HG02870 (cell line): ENCODE measurements around the gene TNRC6B.

Source experiments
- ATAC-seq: cut with Tn5 transposase; IDR thresholded peaks from one replicate; pipeline ENCODE4 v1.9.1; 2021; ENCODE audit warnings: mild to moderate bottlenecking, moderate library complexity; ENCODE audit not compliant: unreplicated experiment

The TNRC6B gene

DNA sequence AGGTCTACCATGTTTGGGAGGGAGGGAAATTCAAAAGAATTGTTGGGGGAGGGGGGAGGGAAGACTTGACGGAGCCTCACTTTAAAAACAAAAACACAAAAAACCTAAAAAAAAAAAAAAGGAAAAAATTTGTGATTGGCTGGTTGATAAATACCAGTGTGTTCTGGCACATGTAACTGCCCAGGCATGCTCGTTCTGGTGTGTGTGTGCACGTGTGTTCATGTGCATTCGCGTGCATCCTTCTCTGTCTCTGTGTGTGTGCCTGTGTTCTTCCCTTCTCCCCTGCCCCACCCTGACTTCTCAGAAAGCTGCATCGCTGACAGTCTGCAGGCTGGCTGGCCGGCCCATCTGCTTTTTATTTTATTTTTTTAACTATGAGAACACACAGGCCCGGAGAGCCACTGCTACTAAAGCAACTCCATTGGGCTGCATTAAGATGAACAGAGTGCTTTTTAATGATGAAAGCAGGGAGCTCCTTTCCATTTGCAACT lies 146.0 kb downstream of the TNRC6B start:
- ATAC-seq = no peak

DNA sequence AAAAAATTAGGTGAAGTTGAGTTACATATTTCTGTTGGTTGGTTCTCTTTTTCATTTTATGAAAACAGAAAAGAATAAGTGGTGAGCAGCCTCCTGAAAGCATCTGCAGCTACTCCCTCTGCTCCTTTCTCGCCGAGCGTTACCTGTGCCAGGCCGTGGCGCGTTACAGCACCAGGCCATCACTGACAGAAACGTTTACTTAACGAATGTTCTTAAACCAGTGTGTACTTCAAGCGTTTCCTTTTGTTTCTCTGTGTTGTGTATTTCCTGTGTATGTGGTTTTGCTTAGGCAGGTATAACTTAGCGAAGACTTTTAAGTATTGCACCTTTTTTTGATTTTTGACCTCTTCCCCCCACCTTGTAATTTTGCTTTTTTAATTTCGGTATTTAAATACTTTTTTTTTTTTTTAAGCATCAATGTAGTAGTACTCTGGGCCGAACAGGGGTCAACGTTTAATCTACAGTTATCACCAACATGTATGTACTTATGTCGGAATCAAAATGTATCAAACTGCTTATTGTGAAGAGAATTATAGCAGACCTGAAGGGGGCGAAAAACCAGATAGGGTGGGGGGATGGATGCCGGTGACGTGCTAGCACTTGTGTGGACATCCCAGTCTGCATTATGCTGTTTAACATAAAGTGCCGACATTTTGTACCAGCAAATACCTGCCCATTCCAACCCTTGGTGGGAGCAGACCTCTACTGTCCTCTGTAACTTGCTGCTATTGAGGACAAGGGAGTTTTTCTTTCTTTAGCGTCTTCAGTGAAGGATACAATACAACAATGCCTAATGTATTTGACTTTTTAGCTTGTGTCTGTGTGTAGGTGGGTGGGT lies 147.0 kb downstream of the TNRC6B start:
- no peak for ATAC-seq

DNA sequence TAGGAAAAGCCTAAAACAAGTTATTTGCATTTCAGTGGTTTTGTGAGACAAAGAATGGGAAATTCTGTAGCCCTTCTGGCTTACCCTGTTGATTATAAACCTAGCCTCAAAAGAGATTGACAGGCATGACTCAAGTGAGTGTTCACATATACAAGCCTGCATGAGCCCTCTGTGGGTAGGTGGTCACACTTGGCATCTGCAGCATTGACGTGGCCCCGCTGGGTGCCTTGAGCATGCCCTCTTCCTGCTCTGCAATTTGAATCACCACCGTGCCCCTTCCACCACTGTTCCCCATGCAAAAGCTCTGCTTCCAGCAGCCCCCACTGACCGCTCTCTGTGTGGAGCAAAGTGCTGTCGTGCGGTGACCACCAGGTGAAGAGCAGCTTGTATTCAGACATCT lies 147.6 kb downstream of the TNRC6B start:
- no peak for ATAC-seq

DNA sequence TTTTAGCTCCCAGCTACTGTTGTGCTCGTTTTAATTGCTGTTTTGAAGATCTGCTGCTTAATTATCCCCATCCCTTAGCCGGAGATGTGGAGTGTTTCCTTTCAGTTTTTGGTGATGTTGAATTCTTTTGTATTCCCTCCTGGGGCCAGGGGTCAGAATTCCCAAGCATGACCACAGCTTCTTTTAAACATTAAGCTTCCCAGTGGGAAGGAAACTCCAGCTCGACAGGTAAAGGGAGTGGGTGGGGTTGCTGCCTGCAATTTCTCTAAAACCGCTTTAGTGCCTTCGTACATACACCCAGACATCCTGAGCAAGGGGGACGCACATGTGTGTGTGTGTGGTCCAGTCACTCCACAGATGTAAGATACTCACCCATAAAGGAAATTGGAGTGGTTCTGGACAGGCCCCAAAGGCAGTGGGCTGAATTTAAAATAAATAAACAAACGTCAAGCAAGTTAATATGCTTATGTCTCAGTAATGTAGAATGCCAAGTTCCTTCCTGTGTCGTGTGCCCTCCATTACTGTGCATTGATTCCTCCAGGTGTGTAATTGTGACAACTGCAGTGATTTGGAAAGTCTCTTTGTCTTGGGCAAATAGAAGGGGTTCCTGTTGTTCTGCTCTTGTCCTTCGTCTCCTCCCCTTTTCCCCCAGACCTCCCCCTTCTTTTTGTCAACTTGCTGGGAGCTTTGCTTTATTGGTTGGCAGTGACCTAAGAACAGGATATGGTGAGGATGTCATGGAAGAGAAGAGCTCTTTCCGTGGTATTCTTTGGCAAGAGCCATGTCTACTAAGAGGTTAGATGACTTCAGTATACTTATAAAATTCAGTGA lies 149.4 kb downstream of the TNRC6B start:
- no peak for ATAC-seq

DNA sequence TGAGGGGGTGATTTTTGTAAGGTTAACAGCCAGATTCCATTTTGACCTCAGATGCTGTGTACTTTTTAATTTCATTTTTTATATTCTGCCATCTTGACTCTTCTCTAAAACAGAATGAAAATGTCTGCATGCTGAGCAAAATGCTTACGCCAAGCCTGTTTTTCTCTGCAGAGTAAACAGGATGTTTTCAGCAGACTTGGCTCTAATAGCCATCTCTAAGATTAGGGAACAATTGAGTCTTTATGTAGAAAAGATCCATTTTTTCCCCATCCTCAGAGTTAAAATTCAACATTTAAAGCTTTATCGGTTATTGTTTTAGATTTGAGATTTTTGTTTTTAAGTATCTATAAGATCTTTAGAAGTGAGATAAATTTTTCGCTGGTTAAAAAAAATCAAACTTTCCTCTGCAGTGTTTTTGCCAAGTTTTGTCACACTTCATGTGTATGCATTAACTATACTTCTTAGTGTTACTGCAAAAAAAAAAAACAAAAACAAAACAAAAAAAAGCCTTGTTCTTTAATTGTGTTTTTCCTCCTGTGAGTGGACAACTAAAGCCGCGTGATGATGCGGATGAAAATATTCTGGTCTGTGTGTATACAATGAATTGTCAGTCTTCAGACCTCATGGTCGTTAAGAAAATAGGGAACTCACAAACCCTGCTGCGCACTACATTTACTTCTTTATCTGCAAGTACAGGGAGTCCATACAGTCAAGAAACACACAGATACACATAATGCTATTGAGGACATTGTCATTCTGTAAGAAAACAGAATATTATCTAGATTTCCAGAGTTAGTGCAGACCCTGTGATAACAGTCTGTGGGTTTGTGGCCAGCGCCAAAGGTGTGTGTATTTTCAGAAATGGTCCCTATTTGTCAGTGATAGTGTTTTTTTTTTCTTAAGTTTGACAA lies 151.1 kb downstream of the TNRC6B start:
- no peak for ATAC-seq

DNA sequence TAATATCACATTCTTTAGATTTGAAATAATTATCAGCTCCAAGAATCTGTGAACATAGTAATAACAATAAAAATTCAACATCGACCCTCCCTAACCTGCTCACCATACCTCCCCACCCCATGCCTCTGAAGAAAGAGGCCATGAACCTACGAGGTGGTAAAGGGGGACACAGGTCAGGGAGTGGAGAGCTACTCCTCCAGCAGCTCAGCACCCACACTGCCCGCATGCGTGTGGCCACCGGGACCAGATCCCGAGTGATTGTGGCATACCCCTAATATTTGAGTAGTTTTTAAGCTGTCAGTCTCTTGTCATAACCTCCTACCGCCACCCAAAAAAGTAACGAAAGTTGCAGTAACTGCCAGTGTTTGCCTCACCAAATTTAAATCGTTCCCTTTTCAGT lies 151.7 kb downstream of the TNRC6B start:
- ATAC-seq = no peak

DNA sequence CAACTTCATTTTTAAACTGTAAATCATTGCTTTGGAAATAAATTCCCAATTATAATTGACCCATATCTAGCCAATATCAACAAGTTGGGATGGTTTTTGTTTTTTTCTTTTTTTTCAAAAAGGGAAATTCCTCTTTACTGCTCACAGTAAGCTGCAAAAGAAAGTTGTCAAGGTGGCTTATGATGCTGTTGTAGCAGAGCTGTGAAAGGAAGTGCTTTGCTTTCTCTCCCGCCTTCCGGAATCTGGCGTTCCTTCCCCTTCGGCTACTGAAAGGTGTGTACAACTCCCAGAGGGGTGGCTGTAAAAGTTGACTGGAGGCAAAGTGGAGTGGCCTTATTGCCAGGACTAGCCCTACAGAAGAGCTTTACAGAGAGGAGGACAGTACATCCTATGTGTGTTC lies 152.4 kb downstream of the TNRC6B start:
- no peak for ATAC-seq

DNA sequence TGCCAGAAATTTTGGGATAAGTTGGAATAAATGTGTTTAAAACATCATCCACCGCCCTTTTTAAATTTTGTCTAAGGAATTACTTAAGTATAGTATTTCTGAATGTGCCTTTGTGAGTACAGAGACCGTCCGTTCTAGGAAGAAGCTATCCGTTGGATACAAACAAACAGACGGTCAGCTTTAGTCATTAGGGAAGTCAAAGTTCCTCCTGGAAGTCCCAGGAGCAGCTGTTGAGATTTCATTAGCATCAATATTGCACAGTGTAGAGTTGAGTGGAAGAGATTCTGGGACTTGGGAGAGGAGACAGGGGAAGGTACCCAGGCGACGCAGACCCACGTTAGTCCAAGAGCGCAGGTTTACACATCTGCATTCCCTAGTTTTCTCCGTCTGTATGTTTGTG lies 152.9 kb downstream of the TNRC6B start:
- no peak for ATAC-seq

DNA sequence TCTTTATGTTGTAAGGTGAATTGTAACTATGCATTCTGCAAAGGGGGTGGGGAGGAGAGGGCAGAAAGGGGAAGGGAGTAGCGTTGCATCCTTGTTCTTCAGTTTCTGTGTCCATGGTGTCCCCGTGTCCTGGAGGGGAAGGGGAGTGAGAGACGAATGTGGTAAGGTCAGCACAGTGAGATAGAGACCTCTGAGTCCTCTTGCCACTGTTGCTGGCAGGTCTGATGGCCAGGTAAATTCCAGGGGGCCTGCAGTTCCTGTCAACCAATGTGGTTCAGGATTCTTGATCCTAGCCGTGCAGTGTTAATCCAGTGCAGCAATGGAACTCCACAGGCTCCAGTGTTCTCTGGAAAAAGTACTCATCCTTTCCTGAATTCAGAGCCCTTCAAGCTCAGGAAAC lies 154.0 kb downstream of the TNRC6B start:
- no peak for ATAC-seq

DNA sequence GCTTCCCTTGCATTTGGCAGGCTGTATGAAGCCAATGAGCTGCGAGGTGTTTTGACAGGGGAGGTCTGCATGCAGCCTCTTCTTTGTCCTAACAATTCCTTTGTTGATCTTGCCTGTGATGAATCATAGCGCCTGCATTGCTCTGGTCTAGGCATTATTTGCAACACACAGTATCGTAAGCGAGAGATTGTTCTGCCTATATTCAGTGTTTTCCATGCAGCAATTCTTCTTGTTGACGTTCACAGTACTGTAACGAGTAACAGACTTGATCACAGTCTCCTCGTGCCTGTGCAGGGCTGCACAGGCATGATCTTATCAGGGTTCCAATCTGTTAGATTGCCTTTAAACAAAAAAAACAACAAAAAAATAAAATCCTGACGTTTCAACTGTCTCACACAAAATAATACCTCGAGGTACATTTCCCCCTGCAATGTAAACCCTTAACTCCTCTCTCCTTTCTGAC lies 154.6 kb downstream of the TNRC6B start:
- no peak for ATAC-seq

DNA sequence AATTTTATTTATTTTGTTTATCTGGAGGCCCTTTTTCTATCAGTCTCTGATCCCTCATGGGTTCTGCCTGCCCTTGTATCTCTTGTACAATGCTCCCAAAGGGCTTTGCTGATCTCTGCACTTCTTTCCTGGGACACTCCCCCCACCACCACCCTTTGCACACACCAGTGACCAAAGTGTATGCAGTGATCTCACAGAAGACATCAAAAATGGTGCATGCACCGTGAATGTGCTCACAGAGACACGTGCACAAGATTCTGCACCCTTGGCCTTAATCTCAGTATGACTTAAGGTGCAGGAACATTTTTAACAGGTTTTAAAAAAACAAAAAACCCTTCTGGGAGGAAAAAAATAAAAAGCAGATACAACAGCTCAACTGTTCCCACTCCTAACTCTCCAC lies 156.3 kb downstream of the TNRC6B start:
- ATAC-seq = no peak

DNA sequence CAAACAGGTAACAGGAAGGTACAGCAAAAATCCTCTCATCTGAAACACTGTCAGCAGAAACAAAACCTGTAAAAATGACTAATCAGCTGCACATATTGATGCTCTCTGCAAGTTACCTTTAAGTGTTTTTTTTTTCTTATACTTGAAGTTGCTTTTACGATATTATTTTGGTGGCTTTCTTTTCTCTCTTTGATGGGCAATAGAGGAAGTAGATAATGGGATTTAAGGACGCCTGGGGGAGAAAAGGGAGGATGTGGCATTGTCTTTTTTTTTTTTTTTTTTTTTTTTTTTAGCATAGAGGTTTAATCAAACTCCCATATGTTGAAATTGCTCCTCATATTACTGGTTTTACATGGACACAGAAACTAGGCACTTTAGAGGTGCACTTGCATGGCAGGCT lies 157.2 kb downstream of the TNRC6B start:
- no peak for ATAC-seq

DNA sequence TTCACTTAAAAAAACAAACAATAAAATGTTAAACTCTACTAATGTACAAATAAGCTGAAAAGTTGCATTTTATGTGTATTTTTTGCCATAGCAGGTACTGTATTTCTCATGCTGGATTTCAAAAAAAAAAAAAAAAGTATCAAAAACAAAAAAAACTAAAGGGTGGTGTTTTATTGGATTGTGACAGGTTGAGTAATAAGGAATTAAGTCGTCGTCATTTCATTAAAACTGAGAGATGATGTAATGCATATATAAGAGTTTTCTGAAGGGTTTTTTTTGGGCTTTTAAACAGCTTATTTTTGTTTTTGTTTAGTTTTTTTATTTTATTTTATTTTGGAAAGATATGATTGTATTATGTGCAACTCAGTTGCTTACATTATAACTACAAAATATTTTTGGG lies 157.6 kb downstream of the TNRC6B start:
- no peak for ATAC-seq

DNA sequence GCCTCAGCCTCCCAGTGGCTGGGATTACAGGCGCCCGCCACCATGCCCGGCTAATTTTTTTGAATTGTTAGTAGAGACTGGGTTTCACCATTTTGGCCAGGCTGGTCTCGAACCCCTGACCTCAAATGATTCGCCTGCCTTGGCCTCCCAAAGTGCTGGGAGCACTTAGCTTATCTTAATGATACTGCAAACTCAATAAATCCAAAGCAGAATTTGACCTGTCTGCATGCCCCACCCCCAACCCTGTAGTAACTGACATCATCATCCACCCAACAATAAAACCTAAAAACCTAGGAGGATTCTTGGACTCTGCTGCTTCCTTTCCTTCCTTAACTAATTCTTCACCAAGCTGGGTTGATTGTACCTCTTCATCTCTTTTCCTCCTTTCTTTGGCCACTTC lies 162.3 kb downstream of the TNRC6B start:
- ATAC-seq = no peak

DNA sequence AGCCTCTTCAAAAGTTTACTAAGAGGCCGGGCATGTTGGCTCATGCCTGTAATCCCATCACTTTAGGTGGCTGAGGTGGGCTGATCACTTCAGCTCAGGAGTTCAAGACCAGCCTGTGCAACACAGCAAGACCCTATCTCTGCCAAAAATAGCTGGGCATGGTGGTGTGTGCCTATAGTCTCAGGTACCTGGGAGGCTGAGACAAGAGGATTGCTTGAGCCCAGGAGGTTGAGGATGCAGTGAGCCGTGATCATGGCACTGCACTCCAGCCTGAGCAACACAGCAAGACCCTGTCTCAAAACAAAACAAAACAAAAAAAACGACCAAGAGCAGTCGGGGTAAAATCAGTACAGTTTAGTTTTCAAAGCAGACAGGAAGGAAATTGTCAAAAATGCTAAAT lies 163.9 kb downstream of the TNRC6B start:
- no peak for ATAC-seq

DNA sequence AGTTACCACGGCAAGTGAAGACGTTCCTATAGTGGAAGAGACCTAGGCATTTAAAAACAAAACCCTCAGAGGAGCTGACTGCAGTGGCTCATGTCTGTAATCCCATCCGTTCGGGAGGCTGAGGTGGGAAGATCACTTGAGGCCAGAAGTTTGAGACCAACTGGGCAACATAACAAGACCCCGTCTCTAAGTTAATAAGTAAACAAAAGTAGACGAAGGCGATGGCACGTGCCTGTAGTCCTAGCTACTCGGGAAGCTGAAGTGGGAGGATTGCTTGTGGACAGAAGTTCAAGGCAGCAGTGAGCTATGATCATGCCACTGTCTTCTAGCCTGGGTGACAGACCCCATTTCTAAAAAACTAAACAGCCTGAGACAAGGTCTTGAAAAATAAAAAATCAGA lies 164.8 kb downstream of the TNRC6B start:
- ATAC-seq = no peak

DNA sequence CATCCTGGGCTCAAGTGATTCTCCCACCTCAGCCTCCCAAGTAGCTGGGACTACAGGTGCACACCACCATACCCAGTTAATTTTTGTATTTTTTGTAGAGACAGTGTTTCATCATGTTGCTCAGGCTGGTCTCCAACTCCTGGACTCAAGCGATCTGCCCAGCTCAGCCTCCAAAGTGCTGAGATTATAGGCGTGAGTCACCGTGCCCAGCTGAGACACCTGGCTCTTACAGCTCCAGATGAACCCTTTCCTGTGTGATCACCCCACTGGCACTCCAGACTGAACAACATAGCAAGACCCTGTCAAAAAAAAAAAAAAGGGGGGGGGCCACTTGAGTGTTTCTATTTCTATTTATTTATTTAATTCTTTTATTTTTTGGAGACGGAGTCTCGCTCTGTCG lies 167.5 kb downstream of the TNRC6B start:
- ATAC-seq = no peak

DNA sequence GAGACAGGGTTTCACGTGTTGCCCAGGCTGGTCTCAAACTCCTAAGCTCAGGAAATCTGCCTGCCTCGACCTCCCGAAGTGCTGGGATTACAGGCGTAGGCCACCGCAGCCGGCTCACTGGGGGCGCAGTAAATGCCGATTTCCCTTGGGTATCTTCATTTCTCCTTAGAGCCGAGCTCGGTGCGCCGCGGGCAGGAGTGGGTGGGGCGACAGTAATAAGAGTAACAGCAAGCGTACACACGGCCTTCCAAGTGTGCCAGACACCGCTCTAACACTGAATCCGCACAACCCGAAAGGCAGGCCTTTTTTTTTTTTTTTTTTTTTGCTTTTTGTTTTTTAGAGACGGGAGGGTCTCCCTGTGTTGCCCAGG lies 168.1 kb downstream of the TNRC6B start:
- peak; percentile 7 for ATAC-seq

DNA sequence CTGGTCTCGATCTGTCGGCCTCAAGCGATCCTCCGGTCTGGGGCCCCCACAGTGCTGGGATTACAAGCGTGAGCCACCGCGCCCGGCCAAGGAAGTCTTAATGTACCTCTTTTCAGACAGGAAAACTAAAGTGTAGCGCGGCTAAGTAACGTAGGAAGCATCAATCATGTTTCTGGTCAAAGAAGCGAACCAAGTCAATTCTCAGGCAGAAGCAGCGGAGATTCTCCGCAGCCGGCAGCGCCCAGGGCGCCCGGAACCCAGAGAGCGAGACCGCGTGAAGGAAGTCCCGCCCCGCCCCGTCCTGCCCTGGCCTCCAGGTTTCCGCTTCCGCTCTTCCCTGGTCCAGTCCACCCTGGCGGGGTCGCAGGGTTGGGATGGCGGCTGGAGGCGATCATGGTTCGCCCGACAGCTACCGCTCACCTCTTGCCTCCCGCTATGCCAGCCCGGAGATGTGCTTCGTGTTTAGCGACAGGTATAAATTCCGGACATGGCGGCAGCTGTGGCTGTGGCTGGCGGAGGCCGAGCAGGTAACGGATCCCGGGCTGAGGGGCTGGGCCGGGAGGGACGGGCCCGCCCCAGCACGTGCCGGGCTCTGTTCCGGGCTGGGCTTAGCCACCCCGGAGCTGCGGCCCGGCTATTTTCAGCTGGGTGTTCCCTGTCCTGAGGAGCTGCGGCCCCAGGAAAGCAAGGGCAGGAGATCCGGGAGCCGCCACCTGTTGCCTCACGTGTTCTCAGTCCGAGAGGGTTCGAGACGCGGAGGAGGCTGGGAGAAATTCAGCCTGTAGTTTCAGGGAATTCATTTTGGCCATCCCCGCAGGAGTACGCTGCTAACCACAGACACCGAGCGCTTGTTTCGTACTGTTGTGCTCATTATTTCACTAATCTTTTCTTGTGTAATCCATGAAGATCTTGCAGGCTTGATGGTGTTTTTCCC lies 168.7 kb downstream of the TNRC6B start, which contains the start of gene ADSL:
Gene ADSL, plus strand, starts transcription at position 316 of the 934 bp plus-strand sequence. Its CDS starts 59 bp downstream, at position 375.
- ATAC-seq = peak; percentile 79

DNA sequence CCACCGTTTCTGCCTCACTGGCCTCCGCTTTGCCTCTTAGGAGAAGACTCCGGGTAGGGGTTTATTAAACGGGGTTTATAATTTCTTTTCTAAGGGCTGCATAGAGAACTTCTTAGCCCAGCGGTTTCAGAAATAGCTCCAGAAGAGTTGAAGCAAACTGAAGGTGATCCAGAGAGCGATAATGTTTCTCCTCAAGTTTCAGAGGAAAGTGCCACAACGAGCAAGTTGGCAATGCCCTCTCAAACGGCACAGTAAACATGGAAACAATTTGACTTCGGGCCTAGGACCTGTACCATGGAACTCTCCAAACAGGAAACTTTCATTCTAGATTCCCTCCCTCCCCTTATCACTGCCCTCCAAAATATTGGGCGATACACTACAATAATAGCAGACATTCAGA lies 169.6 kb downstream of the TNRC6B start:
- no peak for ATAC-seq
